ENCODE data around the gene RELCH.

Gene RELCH

DNA sequence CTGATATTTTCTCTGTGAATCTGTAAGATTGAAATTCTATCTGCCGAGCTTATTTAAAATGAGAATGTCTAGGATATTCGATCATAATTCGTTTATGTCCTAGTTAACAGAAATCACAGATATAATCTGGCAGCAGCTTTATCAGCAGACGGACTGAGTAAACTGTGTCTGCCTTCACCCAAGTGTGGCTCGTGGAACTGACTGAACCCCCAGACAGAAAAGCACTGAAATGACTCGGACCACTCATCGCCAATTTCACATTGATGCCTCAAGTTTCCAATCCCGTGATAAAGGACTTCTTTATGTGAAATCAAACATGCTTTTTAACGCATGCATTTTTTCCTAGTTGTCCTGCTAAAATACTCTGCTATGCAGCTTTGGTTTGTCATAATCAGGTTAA is 153.9 kb downstream of the RELCH start:
- TF ChIP-seq GATA2 (IDR thresholded peaks at IDR 0.05; ENCODE audit: low read depth, low read length) (no peak), GATA3 (IDR thresholded peaks at IDR 0.05; ENCODE audit: low read depth, low read length) (no peak)

DNA sequence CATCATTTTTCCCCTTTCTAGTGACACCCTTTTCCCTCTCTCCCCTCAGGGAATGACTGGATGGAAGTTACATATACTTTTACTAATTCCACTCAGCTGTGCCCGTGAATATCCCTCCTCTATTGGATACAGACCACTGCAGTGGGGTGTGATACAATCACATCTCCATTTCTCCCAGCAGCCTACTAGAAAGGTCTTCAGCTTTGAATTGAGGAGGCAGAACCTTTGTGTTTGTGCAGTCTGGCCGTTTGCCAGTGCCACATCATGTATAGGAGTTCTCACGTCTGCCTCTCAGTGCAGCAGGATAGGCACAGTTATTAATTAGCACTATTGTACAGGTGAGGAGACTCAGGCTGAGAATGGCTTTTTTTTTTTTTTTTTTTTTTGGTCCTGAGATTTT is 154.4 kb downstream of the RELCH start:
- TF ChIP-seq GATA2 (IDR thresholded peaks at IDR 0.05; ENCODE audit: low read depth, low read length) (peak; percentile 26; the same call in 1 of the 2 replicates), GATA3 (IDR thresholded peaks at IDR 0.05; ENCODE audit: low read depth, low read length) (no peak)

DNA sequence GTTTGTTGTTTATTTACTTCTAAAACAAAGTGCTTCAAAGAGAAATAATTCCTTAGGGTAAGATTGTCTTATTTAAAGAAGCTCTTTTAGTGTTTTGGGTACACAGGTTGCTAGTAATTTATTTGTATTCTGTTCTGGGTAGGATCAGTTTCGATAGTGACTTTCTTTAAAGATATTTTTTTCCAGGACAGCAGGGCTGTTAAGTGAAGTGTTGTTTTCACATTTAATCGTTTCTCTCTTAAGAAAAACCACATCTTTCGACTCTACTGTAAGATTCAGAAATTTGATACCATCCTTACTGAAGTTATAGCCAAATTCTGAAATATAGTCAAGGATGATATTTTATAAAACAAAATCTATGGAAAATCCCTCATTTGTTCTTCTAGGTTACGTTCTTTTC is 155.8 kb downstream of the RELCH start:
- TF ChIP-seq GATA2 (IDR thresholded peaks at IDR 0.05; ENCODE audit: low read depth, low read length) (no peak), GATA3 (IDR thresholded peaks at IDR 0.05; ENCODE audit: low read depth, low read length) (no peak)

DNA sequence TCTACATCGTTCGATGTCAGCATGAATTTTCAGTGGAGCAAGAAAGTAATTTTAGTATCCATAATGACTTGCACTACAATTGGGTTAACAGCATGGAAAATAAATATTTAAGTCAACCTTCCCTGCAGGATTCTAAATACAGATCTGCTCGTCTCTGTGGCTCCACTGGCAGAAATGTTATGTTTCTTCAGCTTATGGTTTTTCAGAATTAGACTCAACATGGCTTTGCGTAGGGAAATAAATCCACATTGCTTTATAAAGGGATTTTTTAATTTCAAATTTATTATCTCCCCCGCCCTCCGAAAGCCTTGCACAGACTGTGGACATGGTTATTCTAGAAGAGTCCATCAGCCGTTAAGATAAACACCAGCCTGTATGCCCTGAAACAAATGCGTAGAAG is 156.3 kb downstream of the RELCH start:
- no peak for TF ChIP-seq GATA3 (IDR thresholded peaks at IDR 0.05; ENCODE audit: low read depth, low read length)
- TF ChIP-seq GATA2 (IDR thresholded peaks at IDR 0.05; ENCODE audit: low read depth, low read length) = no peak

DNA sequence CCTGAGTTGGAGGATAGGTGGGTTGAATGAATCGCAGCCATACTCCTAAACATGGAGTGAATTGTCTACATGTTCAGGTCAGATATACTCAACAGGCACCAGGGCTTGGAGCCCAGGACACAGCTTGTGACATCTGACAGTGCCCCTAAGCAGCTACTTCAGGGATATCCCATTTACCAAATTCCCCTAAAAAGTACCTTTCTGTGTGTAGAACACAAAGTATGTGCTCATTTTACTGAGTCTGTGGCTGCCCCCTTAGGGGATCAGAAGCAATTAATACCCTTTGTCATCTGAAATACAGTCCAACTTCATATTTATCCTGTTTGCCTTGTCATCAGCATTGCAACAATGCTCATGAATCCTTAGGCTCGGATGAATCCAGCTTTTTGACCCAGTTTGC is 158.9 kb downstream of the RELCH start:
- TF ChIP-seq GATA2 (IDR thresholded peaks at IDR 0.05; ENCODE audit: low read depth, low read length) (no peak), GATA3 (IDR thresholded peaks at IDR 0.05; ENCODE audit: low read depth, low read length) (no peak)

DNA sequence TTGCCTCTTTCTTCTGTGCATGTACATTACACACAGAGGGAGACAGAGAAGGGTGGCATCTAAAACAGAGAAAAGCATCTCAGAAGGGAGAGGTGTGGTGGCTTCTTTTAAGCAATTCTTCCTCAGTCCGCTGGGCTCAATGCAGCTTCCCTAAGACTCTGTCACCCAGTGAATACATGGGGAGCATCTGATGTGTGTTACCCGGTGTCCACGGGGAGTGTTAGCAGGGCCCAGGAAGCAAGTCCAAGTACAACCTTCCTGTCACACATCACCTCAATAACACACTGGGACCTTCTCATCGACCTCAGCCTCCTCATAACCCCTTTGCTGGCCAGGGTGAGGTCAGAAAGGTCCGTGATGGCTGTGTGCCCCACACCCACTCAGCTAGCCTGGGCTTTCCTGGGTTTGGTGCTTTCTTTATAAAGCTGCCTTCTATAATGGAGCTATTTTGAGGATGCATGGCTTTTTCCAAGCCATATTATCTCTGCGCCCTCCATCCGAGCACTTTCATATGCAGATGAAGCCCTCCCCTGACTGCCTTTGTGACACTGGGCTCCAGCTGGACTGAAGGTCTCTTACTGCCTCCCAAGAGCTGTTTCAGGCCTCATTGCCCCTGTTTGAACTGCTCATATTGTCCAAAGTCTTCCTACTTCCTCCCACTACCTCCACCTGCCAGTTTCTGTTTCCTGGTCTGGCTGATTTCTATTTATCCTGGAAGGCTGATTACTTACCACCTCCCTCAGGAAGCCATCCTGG is 159.5 kb downstream of the RELCH start:
- TF ChIP-seq GATA3 (IDR thresholded peaks at IDR 0.05; ENCODE audit: low read depth, low read length) = no peak
- no peak for TF ChIP-seq GATA2 (IDR thresholded peaks at IDR 0.05; ENCODE audit: low read depth, low read length)

DNA sequence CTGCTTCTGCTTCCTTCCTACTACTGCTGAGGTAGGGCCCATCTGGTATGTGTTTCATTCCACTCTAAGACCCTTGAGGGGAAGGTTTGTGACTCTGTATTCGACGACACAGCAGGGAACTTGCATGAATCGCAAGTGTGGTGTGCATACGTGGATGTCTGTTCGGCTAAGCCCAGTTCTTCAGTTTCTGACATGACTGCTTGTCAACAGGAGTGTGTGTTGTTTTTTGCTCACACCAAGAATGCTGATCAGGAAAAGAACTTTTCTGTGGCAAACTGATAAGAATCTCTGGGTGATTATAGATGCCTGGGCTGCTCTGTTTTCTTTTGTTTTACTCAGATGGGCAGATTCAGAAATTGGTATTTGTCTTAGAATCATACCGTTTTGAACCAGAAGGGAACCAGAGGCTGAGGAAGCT is 160.0 kb downstream of the RELCH start:
- TF ChIP-seq GATA3 (IDR thresholded peaks at IDR 0.05; ENCODE audit: low read depth, low read length) = no peak
- peak; percentile 36; the same call in 1 of the 2 replicates for TF ChIP-seq GATA2 (IDR thresholded peaks at IDR 0.05; ENCODE audit: low read depth, low read length)

DNA sequence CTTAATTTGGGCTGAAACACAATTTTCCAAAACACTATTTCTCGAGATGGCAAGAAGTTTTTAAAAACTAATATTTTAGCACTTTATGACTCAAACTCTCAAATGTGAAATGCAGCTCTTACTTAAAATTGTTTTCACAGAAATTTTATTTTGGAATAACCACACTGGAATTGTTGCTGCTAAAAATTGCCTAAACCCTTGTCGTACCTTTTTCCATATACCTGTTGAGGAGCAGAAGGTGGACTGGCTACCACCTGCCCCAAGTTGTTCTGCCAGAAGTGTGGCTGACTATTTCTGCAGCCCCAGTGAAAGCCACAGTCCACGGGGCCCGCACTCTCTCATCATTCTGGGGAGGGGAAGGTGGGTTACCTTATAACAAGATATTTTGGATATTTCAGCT is 161.4 kb downstream of the RELCH start:
- no peak for TF ChIP-seq GATA3 (IDR thresholded peaks at IDR 0.05; ENCODE audit: low read depth, low read length)
- no peak for TF ChIP-seq GATA2 (IDR thresholded peaks at IDR 0.05; ENCODE audit: low read depth, low read length)

DNA sequence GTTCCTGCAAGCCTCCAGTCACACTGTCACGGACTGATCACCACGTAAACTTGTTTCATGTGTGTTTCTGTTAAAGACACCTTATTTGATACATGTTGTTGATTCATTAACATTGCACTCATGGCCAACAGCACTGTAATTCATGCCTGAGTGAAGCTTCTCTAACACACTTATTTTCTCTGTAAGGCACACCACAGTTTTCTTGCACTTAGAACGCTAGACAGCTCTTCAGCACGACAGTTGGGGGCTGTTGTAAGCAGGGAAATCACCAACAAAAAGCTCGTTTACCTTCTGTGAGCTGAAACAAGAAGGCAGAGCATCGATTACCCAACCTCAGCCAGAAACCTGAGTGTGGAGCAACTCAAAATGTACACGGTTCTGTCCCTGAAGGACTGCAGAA is 166.1 kb downstream of the RELCH start:
- TF ChIP-seq GATA2 (IDR thresholded peaks at IDR 0.05; ENCODE audit: low read depth, low read length) (no peak), GATA3 (IDR thresholded peaks at IDR 0.05; ENCODE audit: low read depth, low read length) (no peak)

DNA sequence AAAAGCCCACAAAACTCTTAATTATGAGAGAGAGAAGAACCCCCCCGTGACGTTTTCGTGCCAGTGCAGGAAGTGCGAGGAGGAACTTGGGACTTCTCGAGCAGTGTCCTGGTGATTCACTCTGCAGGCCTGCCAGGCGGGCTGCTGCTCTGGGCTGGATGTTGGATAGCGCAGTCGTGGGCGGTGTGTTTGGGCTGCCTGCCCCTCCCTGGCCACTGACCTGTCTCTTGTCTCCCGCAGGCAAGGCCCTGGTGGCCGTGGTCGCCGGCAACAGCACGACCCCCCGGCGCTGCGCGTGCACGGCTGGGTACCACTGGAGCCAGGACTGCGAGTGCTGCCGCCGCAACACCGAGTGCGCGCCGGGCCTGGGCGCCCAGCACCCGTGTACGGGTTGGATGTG is 167.1 kb downstream of the RELCH start:
- no peak for TF ChIP-seq GATA3 (IDR thresholded peaks at IDR 0.05; ENCODE audit: low read depth, low read length)
- no peak for TF ChIP-seq GATA2 (IDR thresholded peaks at IDR 0.05; ENCODE audit: low read depth, low read length)

DNA sequence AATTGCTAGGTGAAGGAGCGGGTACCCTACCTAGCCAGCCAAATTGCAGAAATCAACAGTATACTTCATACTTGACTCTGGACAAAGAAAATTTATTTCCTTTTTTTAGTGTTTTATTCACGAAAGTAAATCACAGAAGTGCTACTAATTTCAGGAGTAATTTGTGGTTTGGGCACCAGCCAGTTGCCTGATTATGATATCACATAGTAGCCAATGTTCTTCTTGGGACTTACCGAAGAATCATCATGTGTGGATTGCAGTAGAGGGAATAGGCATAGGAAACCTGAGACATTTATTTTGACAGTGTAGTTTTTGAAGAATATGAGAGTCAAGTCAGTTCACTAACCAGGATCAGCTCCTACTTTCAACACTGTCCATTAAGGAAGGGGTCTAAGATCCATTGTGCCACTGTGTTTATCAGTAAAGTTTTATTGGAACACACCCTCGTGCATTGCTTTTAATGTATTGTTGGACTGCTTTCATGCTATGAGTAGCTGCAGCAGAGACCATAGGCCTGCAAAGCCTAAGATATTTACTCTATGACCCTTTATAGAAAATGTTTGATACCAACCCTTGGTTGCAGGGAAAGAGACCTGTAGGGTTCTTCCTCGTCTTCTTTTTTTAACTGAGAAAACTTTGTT is 170.1 kb downstream of the RELCH start:
- TF ChIP-seq GATA2 (IDR thresholded peaks at IDR 0.05; ENCODE audit: low read depth, low read length) (no peak), GATA3 (IDR thresholded peaks at IDR 0.05; ENCODE audit: low read depth, low read length) (no peak)

All from SH-SY5Y (cell line).